ENCODE results near the gene CLIC5.

Gene CLIC5

GRCh38 chr6:45882671-45883070 lies 133.0 kb downstream of the CLIC5 start:
- DNase-seq = no peak

GRCh38 chr6:45881705-45882467 lies 133.8 kb downstream of the CLIC5 start:
- no peak for DNase-seq

- no peak for DNase-seq
Measured at GRCh38 chr6:45880676-45881075, 135.0 kb downstream of the CLIC5 start.

- DNase-seq = no peak
Measured at GRCh38 chr6:45880159-45880558, 135.5 kb downstream of the CLIC5 start.

GRCh38 chr6:45877970-45878590 lies 137.6 kb downstream of the CLIC5 start:
- DNase-seq = no peak

- DNase-seq = no peak
Measured at GRCh38 chr6:45872827-45873365, 142.8 kb downstream of the CLIC5 start.

- DNase-seq = no peak
Measured at GRCh38 chr6:45870531-45870930, 145.1 kb downstream of the CLIC5 start.

- no peak for DNase-seq
Measured at GRCh38 chr6:45864651-45865050, 151.0 kb downstream of the CLIC5 start.

GRCh38 chr6:45858691-45859090 lies 157.0 kb downstream of the CLIC5 start:
- DNase-seq = no peak

- DNase-seq = no peak
Measured at GRCh38 chr6:45857827-45858226, 157.8 kb downstream of the CLIC5 start.

- no peak for DNase-seq
Measured at GRCh38 chr6:45855642-45856394, 159.8 kb downstream of the CLIC5 start.

- DNase-seq = no peak
Measured at GRCh38 chr6:45854149-45854742, 161.4 kb downstream of the CLIC5 start.

- DNase-seq = no peak
Measured at GRCh38 chr6:45851034-45851400, 164.6 kb downstream of the CLIC5 start.

- no peak for DNase-seq
Measured at GRCh38 chr6:45850378-45851033, 165.2 kb downstream of the CLIC5 start.

GRCh38 chr6:45845567-45845966 lies 170.1 kb downstream of the CLIC5 start:
- no peak for DNase-seq

GRCh38 chr6:45844986-45845385 lies 170.7 kb downstream of the CLIC5 start:
- no peak for DNase-seq

- no peak for DNase-seq
Measured at GRCh38 chr6:45843848-45844521, 171.7 kb downstream of the CLIC5 start.

- DNase-seq = no peak
Measured at GRCh38 chr6:45841062-45841461, 174.6 kb downstream of the CLIC5 start.

- no peak for DNase-seq
Measured at GRCh38 chr6:45838996-45839395, 176.7 kb downstream of the CLIC5 start.

GRCh38 chr6:45838451-45838850 lies 177.2 kb downstream of the CLIC5 start:
- DNase-seq = no peak

- no peak for DNase-seq
Measured at GRCh38 chr6:45837541-45838200, 178.0 kb downstream of the CLIC5 start.

GRCh38 chr6:45836984-45837383 lies 178.7 kb downstream of the CLIC5 start:
- DNase-seq = no peak

Data from activated T-cell treated with anti-CD3 and anti-CD28 coated beads for 4 hours (primary cell).